GM18498 (cell line): Measurements from ENCODE around the gene SAFB.

ENCODE experiments used
- ATAC-seq: cut with Tn5 transposase; IDR thresholded peaks from one replicate; pipeline ENCODE4 v1.9.1; 2021; ENCODE audit warnings: mild to moderate bottlenecking, moderate library complexity; ENCODE audit not compliant: unreplicated experiment

Gene SAFB

GRCh38 chr19:5622465-5623396 is at the start of gene SAFB, which contains the start of gene SAFB2:
SAFB (plus strand) TSS chr19:5623083; CDS start chr19:5623206, 123 bp downstream.
SAFB2 (minus strand) TSS chr19:5622776; CDS start chr19:5622715, 61 bp downstream.
- peak; percentile 83 for ATAC-seq

- no peak for ATAC-seq
These were observed 47.3 kb upstream of the SAFB start for GRCh38 chr19:5575590-5575989.

- ATAC-seq, result no peak
These were observed 44.6 kb upstream of the SAFB start for GRCh38 chr19:5578097-5578846.

- ATAC-seq, result no peak
These were observed 43.6 kb upstream of the SAFB start for GRCh38 chr19:5579286-5579685.

GRCh38 chr19:5579697-5580096 is 43.2 kb upstream of the SAFB start:
- ATAC-seq, result no peak

- no peak for ATAC-seq
These were observed 42.7 kb upstream of the SAFB start for GRCh38 chr19:5580161-5580571.

- no peak for ATAC-seq
These were observed 37.2 kb upstream of the SAFB start for GRCh38 chr19:5585461-5586299.

GRCh38 chr19:5586300-5587070 is 36.4 kb upstream of the SAFB start:
- ATAC-seq, result no peak

- ATAC-seq, result no peak
These were observed 35.8 kb upstream of the SAFB start for GRCh38 chr19:5587071-5587455.

GRCh38 chr19:5587661-5588060 is 35.2 kb upstream of the SAFB start:
- no peak for ATAC-seq

- no peak for ATAC-seq
These were observed 34.4 kb upstream of the SAFB start for GRCh38 chr19:5588441-5588840.

GRCh38 chr19:5588906-5589676 is 33.8 kb upstream of the SAFB start:
- no peak for ATAC-seq

GRCh38 chr19:5590151-5590864 is 32.6 kb upstream of the SAFB start:
- ATAC-seq, result no peak

- ATAC-seq, result no peak
These were observed 32.1 kb upstream of the SAFB start for GRCh38 chr19:5590865-5591154.

GRCh38 chr19:5591476-5591875 is 31.4 kb upstream of the SAFB start:
- no peak for ATAC-seq

GRCh38 chr19:5592531-5593342 is 30.1 kb upstream of the SAFB start:
- no peak for ATAC-seq

- no peak for ATAC-seq
These were observed 29.3 kb upstream of the SAFB start for GRCh38 chr19:5593343-5594255.
